Right lobe of liver (tissue), 4 donors: ENCODE measurements around the gene DMP1.

Experiments used
- CTCF ChIP-seq, 4 donors: fragments of 200-600 bp in 3 of 4; fragments of 450-650 bp in 1 of 4; IDR thresholded peaks; one replicate each; pipeline versions ENCODE4 v1.5.1 to v1.8.0; 2016 to 2022; ENCODE audit warnings: antibody characterized with exemption in 4 of 4, mild to moderate bottlenecking in 2 of 4
- POLR2A ChIP-seq: fragments of 450-650 bp; IDR thresholded peaks from one replicate; pipeline ENCODE4 v1.6.1; 2017; ENCODE audit warnings: antibody characterized with exemption, mild to moderate bottlenecking
- donor health status: DM: no; HTN: no; CAD: no.
- donor health status: DM: no; HTN: no; CAD: no.
- donor health status: DM: no; HTN: yes; CAD: no.

DNA sequence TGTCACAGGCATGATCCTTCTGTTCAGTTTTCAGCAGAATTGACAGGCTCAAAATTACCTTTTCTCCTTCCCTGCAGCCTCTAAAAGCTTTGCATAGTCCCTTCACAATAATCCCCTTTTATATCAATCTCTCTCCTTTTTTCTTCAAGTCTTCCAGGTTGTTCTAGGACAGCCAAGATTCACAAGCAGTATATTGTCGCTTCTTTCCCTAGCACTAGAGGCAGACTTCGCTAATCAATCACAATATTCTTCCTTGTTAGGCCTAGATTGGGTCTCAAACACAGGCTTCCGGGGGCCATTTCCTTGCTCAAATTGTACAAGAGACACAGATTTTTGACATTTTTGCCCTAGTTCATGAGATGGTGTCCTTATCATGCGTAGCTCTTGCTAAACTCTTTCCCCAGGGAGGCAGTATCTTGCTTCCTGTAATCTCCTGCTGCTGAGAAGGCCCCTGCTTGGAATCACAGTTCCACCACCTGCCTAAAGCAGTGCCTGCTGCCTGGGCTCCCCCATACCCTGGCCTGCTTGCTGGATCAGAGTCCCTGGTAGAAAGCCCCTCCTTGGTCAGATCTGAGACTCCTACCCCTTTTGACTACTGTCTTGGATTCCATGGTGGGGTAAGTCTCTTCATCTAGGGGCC is 57.3 kb downstream of the DMP1 start:
- no peak for TF ChIP-seq POLR2A
- TF ChIP-seq CTCF (IDR thresholded peaks at IDR 0.05): no peak
